22Rv1 (cell line): Measurements from ENCODE around the gene SEC24C.
"Not testable (repeated sequence)": the region's sequence is repeated elsewhere in the genome, so short reads cannot be mapped to it uniquely, and the experiment has no call there.

Experiments used
- H3K27ac ChIP-seq: fragments of 450-650 bp; 2 replicates; pipeline ENCODE4 v1.5.1; 2017
- ZFX ChIP-seq: fragments of 450-650 bp; IDR thresholded peaks from 2 replicates; pipeline ENCODE4 v1.6.1; 2017; ENCODE audit warnings: antibody characterized with exemption, borderline replicate concordance
- TF ChIP-seq, protein P1 (sequence below): fragments of 450-650 bp; IDR thresholded peaks from 2 replicates; pipeline ENCODE4 v1.5.1; 2017; ENCODE audit warnings: mild to moderate bottlenecking

SEC24C gene

DNA sequence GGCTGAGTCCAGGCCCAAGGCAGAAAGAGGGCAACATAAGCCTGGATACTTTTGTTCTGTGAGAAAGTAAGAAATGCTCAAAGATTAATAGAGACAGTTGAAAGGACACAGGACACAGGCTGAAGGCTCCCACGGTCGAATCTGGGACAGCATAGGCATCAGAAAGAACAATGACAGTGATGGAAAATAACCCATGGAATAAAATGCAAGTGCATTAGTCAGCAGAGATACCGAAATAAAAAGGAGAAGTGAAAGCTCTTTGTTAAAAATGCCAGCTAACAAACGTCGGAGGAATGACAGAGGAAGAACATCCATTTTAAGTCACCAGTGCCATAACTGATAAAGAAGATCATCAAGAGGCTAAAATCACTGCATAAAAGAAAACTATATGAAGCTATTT lies 26.6 kb upstream of the SEC24C start:
- peak overlapping the region; percentile 86 for H3K27ac ChIP-seq
- TF ChIP-seq, protein P1, sequence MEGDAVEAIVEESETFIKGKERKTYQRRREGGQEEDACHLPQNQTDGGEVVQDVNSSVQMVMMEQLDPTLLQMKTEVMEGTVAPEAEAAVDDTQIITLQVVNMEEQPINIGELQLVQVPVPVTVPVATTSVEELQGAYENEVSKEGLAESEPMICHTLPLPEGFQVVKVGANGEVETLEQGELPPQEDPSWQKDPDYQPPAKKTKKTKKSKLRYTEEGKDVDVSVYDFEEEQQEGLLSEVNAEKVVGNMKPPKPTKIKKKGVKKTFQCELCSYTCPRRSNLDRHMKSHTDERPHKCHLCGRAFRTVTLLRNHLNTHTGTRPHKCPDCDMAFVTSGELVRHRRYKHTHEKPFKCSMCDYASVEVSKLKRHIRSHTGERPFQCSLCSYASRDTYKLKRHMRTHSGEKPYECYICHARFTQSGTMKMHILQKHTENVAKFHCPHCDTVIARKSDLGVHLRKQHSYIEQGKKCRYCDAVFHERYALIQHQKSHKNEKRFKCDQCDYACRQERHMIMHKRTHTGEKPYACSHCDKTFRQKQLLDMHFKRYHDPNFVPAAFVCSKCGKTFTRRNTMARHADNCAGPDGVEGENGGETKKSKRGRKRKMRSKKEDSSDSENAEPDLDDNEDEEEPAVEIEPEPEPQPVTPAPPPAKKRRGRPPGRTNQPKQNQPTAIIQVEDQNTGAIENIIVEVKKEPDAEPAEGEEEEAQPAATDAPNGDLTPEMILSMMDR = no peak
- TF ChIP-seq ZFX = no peak

GRCh38 chr10:73720561-73720960 lies 23.6 kb upstream of the SEC24C start:
- H3K27ac ChIP-seq = not testable (repeated sequence)

- TF ChIP-seq, protein P1 = no peak
- no peak for TF ChIP-seq ZFX
- H3K27ac ChIP-seq = no peak overlapping the region
These were observed 20.7 kb upstream of the SEC24C start for GRCh38 chr10:73723516-73723915.

DNA sequence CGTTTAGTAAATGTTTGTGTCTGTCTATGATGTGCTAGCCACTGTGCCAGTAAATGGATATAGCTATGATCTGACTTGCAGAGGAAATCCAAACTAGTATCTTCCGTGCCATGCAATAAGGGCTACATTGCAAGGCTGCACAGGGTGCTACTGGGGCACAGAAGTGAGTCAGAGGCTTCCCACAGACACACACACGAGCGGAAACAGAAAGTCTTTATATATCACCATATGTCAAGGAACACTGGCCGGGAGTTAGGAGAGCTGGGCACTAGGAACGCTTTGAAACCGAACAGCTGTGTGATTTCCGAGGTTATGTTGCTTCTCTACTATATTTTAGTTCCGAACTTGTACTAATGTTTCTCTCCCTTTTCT lies 14.4 kb upstream of the SEC24C start:
- peak overlapping the region; percentile 82 for H3K27ac ChIP-seq

GRCh38 chr10:73730153-73730906 lies 13.8 kb upstream of the SEC24C start:
- TF ChIP-seq ZFX = no peak
- TF ChIP-seq, protein P1 = no peak
- peak overlapping the region; percentile 82 for H3K27ac ChIP-seq

GRCh38 chr10:73731588-73732375 lies 12.4 kb upstream of the SEC24C start:
- TF ChIP-seq ZFX = no peak
- TF ChIP-seq, protein P1 = no peak
- H3K27ac ChIP-seq = no peak overlapping the region

DNA sequence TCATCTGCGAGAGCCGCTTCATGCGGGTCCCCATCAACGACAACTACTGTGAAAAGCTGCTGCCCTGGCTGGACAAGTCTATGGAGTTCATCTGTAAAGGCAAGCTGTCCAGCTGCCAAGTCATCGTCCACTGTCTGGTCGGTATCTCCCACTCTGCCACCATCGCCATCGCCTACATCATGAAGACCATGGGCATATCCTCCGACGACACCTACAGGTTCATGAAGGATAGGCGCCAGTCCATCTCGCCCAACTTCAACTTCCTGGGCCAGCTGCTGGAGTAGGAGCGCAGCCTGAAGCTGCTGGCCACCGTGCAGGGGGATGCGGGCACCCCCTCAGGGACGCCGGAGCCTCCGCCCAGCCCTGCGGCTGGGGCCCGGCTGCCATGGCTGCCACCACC lies 11.7 kb upstream of the SEC24C start:
- TF ChIP-seq, protein P1 = no peak
- no peak for TF ChIP-seq ZFX
- H3K27ac ChIP-seq = no peak overlapping the region

DNA sequence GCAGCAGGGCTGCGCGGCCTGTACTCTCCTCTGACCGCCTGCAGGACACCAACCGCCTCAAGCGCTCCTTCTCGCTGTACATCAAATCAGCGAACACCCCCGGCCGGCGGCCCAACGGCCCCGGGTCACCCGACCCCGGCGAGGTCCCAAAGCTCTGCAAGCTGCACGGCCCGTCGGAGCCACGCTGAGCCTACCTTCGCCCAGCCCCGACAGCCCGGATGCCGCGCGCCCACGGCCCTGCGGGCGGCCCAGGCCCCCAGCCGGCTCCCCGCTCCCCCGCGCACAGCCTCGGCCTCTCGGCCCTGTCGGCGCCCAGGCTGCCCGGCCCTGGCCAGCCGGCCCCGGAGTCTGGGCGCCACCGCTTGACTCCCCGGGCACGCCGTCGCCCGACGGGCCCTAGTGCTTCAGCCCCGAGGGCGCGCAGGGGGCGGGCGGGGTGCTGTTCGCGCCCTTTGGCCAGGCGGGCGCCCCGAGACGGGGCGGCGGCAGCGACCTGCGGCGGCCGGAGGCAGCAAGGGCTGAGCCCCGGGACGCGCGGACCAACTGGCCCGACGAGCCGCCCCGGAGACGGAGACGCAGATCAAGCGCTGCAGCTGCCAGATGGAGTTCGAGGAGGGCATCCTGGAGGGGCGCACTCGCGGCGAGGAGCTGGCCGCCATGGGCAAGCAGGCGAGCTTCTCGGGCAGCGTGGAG lies 11.1 kb upstream of the SEC24C start:
- no peak for TF ChIP-seq ZFX
- TF ChIP-seq, protein P1 = no peak
- H3K27ac ChIP-seq = no peak overlapping the region
